ENCODE data around the gene PDE4D.

The PDE4D gene

GRCh38 chr5:59351076-59351794 is 542.3 kb downstream of the PDE4D start:
- DNase-seq, result no peak

- no peak for DNase-seq
Observed at GRCh38 chr5:59348189-59348588, 545.3 kb downstream of the PDE4D start.

- no peak for DNase-seq
Observed at GRCh38 chr5:59346982-59347381, 546.5 kb downstream of the PDE4D start.

GRCh38 chr5:59346514-59346913 is 547.0 kb downstream of the PDE4D start:
- DNase-seq, result no peak

GRCh38 chr5:59342181-59342580 is 551.3 kb downstream of the PDE4D start:
- no peak for DNase-seq

GRCh38 chr5:59341760-59342159 is 551.8 kb downstream of the PDE4D start:
- no peak for DNase-seq

GRCh38 chr5:59341155-59341554 is 552.4 kb downstream of the PDE4D start:
- no peak for DNase-seq

- no peak for DNase-seq
Observed at GRCh38 chr5:59340637-59341036, 552.9 kb downstream of the PDE4D start.

GRCh38 chr5:59337240-59337639 is 556.3 kb downstream of the PDE4D start:
- DNase-seq, result no peak

- DNase-seq, result no peak
Observed at GRCh38 chr5:59335544-59335943, 558.0 kb downstream of the PDE4D start.

- DNase-seq, result no peak
Observed at GRCh38 chr5:59333416-59333815, 560.1 kb downstream of the PDE4D start.

- no peak for DNase-seq
Observed at GRCh38 chr5:59332236-59332973, 561.1 kb downstream of the PDE4D start.

- no peak for DNase-seq
Observed at GRCh38 chr5:59330680-59331079, 562.8 kb downstream of the PDE4D start.

GRCh38 chr5:59328709-59329296 is 564.7 kb downstream of the PDE4D start:
- no peak for DNase-seq

- no peak for DNase-seq
Observed at GRCh38 chr5:59327191-59327980, 566.1 kb downstream of the PDE4D start.

- DNase-seq, result no peak
Observed at GRCh38 chr5:59326596-59326995, 566.9 kb downstream of the PDE4D start.

GRCh38 chr5:59325070-59325469 is 568.5 kb downstream of the PDE4D start:
- no peak for DNase-seq

- no peak for DNase-seq
Observed at GRCh38 chr5:59322894-59323293, 570.6 kb downstream of the PDE4D start.

- no peak for DNase-seq
Observed at GRCh38 chr5:59322058-59322457, 571.5 kb downstream of the PDE4D start.

GRCh38 chr5:59321642-59322041 is 571.9 kb downstream of the PDE4D start:
- no peak for DNase-seq

GRCh38 chr5:59320420-59320819 is 573.1 kb downstream of the PDE4D start:
- no peak for DNase-seq

- DNase-seq, result no peak
Observed at GRCh38 chr5:59319250-59319649, 574.3 kb downstream of the PDE4D start.

- DNase-seq, result no peak
Observed at GRCh38 chr5:59317774-59318205, 575.7 kb downstream of the PDE4D start.
